HL-60 (cell line): ENCODE results near the gene MUC21.

ENCODE experiments used
- CTCF ChIP-seq: IDR thresholded peaks from one replicate; pipeline ENCODE4 v1.5.1; 2011; ENCODE audit warnings: low read length, control low read depth, inconsistent platforms; ENCODE audit not compliant: insufficient read depth
- POLR2AphosphoS5 ChIP-seq: IDR thresholded peaks from 2 replicates; pipeline ENCODE4 v1.6.1; 2012; ENCODE audit warnings: low read depth
- REST ChIP-seq: IDR thresholded peaks from 2 replicates; pipeline ENCODE4 v1.6.1; 2012; ENCODE audit warnings: low read depth; ENCODE audit not compliant: insufficient replicate concordance
- SPI1 ChIP-seq: IDR thresholded peaks from 2 replicates; pipeline ENCODE4 v1.6.1; 2012; ENCODE audit warnings: low read depth, mild to moderate bottlenecking, borderline replicate concordance

- no peak for TF ChIP-seq CTCF
- no peak for TF ChIP-seq POLR2AphosphoS5
- no peak for TF ChIP-seq SPI1
- TF ChIP-seq REST: no peak
These were observed 54.2 kb downstream of the MUC21 start for GRCh38 chr6:31037682-31038081.
